Muscle of arm (tissue), 12 donors: ENCODE measurements around the gene DOCK3. TPM values are rescaled to one million over a fixed set of nuclear protein-coding genes. Genes with fewer than 3 reads are reported as not detected.
"Not testable (repeated sequence)": the region's sequence is repeated elsewhere in the genome, so short reads cannot be mapped to it uniquely, and the experiment has no call there.

Source experiments
- DNase-seq: peaks from one replicate; pipeline ENCODE4 v3.0.0-alpha.2; 2013
- polyA plus RNA-seq, 12 donors: library from polyadenylated mRNA; unstranded; fragments of 120-200 nt; gene quantifications; one replicate each; pipeline ENCODE4 v1.2.1, GENCODE V29; 2013; ENCODE audit not compliant: insufficient read length in 12 of 12

The DOCK3 gene
- polyA plus RNA-seq, 12 donors = 0.06 to 3.4 (median 0.23) TPM; not detected in 2

- no peak for DNase-seq
Observed at GRCh38 chr3:50885070-50885850, 210.5 kb downstream of the DOCK3 start.

- no peak for DNase-seq
Observed at GRCh38 chr3:50890688-50891344, 216.1 kb downstream of the DOCK3 start.

GRCh38 chr3:50901097-50901496, 226.4 kb downstream of the DOCK3 start:
- not testable (repeated sequence) for DNase-seq

GRCh38 chr3:50912746-50913145, 238.0 kb downstream of the DOCK3 start:
- no peak for DNase-seq

DNA sequence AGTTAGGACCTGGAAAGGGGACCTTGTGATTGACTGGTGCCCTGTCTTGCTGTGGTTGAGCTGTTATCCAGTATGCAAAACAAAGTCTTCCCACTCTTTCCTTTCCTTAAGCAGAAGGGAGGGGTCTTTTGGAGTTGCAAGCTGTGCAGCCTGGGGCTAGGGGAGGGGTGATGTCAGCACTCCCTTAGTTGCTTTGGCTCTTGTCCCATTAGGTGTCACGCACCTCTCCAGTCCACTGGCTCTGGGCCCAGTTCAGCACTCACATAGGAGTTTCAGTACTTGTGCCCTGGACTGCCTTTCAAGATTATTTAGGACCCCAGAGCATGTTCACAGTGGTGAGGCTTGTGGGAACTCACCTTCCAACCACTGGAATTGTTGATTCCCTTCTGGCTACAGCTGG, 238.5 kb downstream of the DOCK3 start:
- no peak for DNase-seq

GRCh38 chr3:50922071-50922470, 247.3 kb downstream of the DOCK3 start:
- DNase-seq = not testable (repeated sequence)

DNA sequence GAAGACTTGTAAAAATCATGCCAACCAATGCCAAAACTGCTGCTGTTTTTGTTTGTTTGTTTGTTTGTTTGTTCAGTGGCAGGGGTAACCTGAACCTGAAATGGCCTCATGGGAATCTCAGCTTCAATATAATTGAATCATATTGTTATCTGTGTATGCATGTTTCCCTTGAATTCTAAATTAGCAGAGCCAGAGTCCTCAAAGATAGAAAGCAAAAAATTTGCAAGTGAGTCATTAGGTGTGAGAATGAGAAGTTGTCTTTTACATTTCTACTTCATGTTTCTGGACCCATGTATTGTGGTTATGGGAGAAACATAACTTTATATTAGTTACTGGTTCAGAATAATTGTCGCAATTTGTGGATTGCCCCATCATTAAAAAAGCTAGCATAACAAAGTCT, 249.2 kb downstream of the DOCK3 start:
- DNase-seq = no peak

GRCh38 chr3:50924638-50925037, 249.9 kb downstream of the DOCK3 start:
- DNase-seq = no peak

DNA sequence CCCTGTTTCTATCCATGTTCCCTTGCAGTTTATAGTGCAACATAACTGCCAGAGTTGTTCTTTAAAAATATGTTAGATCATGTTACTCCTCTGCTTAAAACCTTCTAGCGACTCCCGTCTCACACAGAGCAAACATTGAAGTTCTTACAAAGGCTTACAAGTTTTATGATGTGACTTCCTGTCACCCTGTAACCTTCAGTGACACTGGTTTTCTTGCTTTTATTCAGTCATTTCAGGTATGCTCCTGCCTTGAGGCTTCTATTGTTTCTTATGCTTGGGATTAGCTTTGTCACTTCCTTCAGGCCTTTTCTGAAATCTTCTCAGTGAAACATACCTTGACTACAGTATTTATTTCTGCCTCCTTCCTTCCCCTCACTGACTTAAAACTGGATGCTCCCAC, 252.1 kb downstream of the DOCK3 start:
- DNase-seq = no peak

- DNase-seq = no peak
Observed at GRCh38 chr3:50930371-50931208, 255.9 kb downstream of the DOCK3 start.

GRCh38 chr3:50932918-50933317, 258.2 kb downstream of the DOCK3 start:
- not testable (repeated sequence) for DNase-seq

DNA sequence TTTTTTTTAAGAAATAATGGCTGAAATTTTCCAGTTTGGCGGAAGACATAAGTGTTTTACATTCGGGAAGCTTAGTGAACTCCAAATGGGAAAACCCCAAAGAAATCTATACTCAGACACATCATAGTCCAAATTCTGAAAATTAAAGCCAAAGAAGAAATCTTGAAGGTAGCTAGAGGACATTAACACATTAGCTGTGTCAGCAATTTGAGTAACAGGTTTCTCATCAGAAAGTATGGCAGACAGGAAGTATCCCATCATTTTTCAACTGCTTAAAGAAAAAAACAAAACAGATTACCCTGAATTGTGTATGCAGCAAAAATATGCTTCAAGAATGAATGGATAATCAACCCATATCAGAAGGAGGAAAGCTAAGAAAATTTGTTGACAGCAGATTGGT, 261.7 kb downstream of the DOCK3 start:
- no peak for DNase-seq

DNA sequence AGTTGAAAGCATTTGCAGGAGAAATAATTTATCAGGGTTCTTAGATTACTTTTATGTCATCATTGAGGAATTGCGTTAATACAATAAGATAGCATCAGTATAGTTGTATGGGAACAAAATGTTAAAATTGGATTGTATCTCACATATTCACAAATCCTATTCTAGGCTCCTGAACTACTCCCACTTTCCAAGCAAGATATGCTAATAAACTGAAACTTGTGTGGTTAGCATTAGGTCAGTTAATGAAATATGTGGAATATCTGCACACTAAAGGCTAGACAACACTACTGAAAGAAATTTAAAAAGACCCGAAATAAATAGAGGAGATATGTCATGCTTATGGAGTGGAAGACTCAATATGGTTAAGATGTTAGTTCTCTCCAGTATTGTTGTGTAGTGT, 272.7 kb downstream of the DOCK3 start:
- DNase-seq = no peak

GRCh38 chr3:50950591-50950990, 275.9 kb downstream of the DOCK3 start:
- no peak for DNase-seq

DNA sequence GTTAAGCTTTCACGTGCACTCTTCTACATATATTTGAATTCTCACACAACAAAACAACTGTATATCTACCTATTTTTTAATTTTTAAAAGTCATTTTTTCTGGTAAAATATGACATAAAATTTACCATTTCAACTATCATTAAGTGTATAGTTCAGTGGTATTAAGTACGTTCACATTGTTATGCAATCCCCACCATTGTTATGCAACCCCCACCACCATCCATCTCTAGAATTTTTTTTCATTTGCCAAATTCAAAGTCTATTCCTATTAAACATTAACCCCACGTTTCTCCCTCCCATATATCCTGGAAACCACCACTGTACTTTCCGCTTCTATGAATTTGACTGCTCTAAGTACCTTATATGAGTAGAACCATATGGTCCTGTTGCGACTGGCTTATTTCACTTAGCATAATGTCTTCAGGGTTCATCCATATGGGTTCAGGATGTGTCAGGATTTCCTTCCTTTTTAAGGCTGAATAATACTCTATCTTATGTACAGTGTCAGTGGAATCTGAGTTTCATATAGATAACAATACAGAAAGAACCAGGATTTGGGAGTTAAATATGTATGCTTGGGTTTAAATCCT, 279.2 kb downstream of the DOCK3 start:
- no peak for DNase-seq

GRCh38 chr3:50961386-50961785, 286.7 kb downstream of the DOCK3 start:
- DNase-seq = no peak

GRCh38 chr3:50971487-50971924, 296.8 kb downstream of the DOCK3 start:
- peak; percentile 6 for DNase-seq

DNA sequence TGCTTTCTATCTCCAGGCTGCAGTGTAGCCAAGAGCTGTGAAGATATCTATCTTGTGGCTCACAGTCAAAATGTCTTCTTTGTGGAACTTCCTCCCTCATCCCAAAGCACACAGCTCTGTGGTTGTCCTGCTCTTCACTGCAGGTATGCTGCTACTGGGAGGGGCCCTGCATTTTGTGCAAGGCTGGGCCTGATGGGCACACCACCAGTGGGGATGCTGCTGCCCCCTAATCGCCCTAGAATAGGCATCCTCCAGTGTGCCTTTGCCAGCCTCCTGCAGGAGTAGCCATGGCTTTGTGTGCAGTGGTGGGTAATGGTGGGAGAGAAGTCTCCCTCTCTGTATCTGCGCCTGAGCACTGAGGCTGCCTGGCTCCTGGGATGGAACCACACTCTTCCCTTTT, 297.3 kb downstream of the DOCK3 start:
- no peak for DNase-seq

- not testable (repeated sequence) for DNase-seq
Observed at GRCh38 chr3:50978586-50978985, 303.9 kb downstream of the DOCK3 start.

DNA sequence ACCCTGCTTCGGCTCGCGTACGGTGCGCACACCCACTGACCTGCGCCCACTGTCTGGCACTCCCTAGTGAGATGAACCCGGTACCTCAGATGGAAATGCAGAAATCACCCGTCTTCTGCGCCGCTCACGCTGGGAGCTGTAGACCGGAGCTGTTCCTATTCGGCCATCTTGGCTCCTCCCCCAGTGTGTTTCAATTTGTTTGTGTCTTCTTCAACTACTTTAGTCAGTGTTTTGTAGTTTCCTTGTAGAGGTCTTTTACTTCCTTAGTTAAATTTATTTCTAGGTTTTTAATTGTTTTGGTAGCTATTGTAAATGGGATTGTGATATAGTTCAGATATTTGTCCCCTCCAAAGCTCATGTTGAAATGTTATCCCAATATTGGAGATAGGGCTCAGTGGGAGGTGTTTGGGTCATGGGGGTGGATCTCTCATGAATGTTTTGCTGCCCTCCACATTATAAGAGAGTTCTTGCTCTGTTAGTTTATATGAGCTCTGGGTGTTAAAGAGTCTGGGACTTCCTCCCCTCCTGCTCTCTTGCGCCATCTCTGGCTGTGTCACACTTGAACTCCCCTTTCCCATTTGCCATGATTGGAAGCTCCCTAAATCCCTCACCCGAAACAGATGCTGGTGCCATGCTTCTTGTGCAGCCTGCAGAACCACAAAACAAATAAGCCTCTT, 304.4 kb downstream of the DOCK3 start:
- DNase-seq = no peak

- no peak for DNase-seq
Observed at GRCh38 chr3:50982540-50983325, 308.0 kb downstream of the DOCK3 start.
